ENCODE measurements around the gene MINDY3. TPM values are rescaled to one million over a fixed set of nuclear protein-coding genes. Genes with fewer than 3 reads are reported as not detected.

Gene MINDY3
- total RNA-seq, 1 experiment from 2014 or later = 10.8 TPM

DNA sequence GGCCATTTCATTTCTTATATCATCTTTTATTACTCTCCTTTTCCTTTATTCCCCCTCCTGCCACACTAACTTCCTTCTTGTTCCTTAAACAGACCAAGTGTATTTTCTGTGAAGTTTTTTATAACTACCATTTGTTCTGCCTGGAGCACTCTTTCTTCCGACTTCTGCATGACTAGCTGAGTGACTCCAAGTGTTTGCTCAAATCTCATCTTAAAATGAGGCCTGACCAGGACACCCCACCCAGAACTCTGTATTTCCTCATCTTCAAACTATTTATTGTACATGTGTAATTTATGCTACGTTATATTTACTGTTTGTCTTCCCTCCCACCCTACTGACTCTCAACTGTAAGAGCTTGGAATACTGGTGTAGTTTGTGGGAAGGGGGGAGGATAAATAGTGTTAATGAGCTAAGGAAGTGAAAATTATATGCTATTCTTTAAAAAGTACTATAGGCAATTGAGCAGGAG is 3.2 kb downstream of the MINDY3 start:
- intact Hi-C loops (cut with micrococcal nuclease; ENCODE audit: unreplicated experiment) = no loop called here
- BruUV-seq (replicated peaks) = no TSS peak
- no peak overlapping the region for H3K4me2 ChIP-seq
- no peak for DNase-seq
- H2AFZ ChIP-seq = no peak overlapping the region
- H3K27ac ChIP-seq = no peak overlapping the region
- H4K20me1 ChIP-seq (ENCODE audit: insufficient read depth) = no peaks in the 10 kb centered on the region
- no peaks in the 10 kb centered on the region for H3F3A ChIP-seq (ENCODE audit: insufficient read depth, low read depth)
- peaks cover 12% of the 10 kb centered on the region for H3K9me3 ChIP-seq (ENCODE audit: insufficient read depth, low read depth)
- POLR2A ChIA-PET (ENCODE audit: unreplicated experiment) = no interaction called here
- TF ChIP-seq EZH2 (IDR thresholded peaks at IDR 0.05; ENCODE audit: low read depth) = no peak
- TF ChIP-seq, protein P1, sequence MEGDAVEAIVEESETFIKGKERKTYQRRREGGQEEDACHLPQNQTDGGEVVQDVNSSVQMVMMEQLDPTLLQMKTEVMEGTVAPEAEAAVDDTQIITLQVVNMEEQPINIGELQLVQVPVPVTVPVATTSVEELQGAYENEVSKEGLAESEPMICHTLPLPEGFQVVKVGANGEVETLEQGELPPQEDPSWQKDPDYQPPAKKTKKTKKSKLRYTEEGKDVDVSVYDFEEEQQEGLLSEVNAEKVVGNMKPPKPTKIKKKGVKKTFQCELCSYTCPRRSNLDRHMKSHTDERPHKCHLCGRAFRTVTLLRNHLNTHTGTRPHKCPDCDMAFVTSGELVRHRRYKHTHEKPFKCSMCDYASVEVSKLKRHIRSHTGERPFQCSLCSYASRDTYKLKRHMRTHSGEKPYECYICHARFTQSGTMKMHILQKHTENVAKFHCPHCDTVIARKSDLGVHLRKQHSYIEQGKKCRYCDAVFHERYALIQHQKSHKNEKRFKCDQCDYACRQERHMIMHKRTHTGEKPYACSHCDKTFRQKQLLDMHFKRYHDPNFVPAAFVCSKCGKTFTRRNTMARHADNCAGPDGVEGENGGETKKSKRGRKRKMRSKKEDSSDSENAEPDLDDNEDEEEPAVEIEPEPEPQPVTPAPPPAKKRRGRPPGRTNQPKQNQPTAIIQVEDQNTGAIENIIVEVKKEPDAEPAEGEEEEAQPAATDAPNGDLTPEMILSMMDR (conservative IDR thresholded peaks at IDR 0.05) = no peak
- peaks cover 12% of the 10 kb centered on the region for H3K4me1 ChIP-seq (replicated peaks; ENCODE audit: insufficient read depth)
- no peaks in the 10 kb centered on the region for H3K9me2 ChIP-seq (ENCODE audit: insufficient read depth)
- H3K27me3 ChIP-seq (ENCODE audit: insufficient read depth, low read depth) = no peaks in the 10 kb centered on the region
- CTCF ChIA-PET = no interaction called here
- H3K79me2 ChIP-seq (ENCODE audit: low read depth) = peaks cover 8% of the 10 kb centered on the region; the same call in 1 of the 2 replicates
- H3K36me3 ChIP-seq (ENCODE audit: low read depth) = no peaks in the 10 kb centered on the region
- H3K4me3 ChIP-seq = no peak overlapping the region

DNA sequence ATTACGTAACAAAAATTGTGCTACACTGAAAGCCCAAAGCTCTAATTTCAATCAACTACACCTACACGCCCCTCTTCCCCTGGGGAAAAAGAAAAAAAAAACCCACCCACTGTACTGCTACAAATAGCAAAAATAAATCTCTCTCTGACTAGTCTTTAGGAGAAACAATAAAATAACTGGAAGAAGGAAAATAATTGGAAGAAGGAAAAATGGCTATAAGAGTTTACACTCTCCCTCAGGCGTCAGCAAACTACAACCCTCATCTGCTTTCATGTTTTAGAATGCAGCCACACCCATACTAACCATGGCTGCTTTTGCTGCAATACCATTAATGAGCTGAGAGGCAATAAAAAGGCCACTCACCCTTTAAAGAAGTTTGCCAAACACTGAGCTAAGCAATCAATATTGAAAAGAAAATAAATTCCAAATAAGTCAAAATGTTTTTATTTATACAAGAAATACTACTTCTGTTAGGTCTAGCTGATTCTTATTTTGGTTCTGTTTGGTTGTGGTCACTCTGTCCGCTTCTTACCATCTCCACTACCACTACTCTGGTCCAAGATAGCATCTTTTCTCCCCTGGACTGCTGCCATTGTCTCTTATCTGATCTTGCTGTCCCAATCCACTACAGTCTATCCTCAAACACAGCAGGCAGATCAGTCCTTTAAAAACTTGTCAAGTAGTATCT is 3.8 kb downstream of the MINDY3 start:
- no peaks in the 10 kb centered on the region for H3F3A ChIP-seq (ENCODE audit: insufficient read depth, low read depth)
- H4K20me1 ChIP-seq (ENCODE audit: insufficient read depth) = no peaks in the 10 kb centered on the region
- H3K27ac ChIP-seq = no peak overlapping the region
- H3K27me3 ChIP-seq (ENCODE audit: insufficient read depth, low read depth) = no peaks in the 10 kb centered on the region
- no peak overlapping the region for H3K4me2 ChIP-seq
- peaks cover 12% of the 10 kb centered on the region for H3K4me1 ChIP-seq (replicated peaks; ENCODE audit: insufficient read depth)
- H3K4me3 ChIP-seq = no peak overlapping the region
- TF ChIP-seq, protein P1 (conservative IDR thresholded peaks at IDR 0.05) = no peak
- TF ChIP-seq EZH2 (IDR thresholded peaks at IDR 0.05; ENCODE audit: low read depth) = no peak
- peaks cover 9% of the 10 kb centered on the region; the same call in 1 of the 2 replicates for H3K9me3 ChIP-seq (ENCODE audit: insufficient read depth, low read depth)
- intact Hi-C loops (cut with micrococcal nuclease; ENCODE audit: unreplicated experiment) = no loop called here
- H2AFZ ChIP-seq = no peak overlapping the region
- BruUV-seq (replicated peaks) = no TSS peak
- CTCF ChIA-PET = no interaction called here
- no peaks in the 10 kb centered on the region for H3K9me2 ChIP-seq (ENCODE audit: insufficient read depth)
- no peak for DNase-seq
- H3K79me2 ChIP-seq (ENCODE audit: low read depth) = peaks cover 8% of the 10 kb centered on the region; the same call in 1 of the 2 replicates
- POLR2A ChIA-PET (ENCODE audit: unreplicated experiment) = no interaction called here
- no peaks in the 10 kb centered on the region for H3K36me3 ChIP-seq (ENCODE audit: low read depth)

DNA sequence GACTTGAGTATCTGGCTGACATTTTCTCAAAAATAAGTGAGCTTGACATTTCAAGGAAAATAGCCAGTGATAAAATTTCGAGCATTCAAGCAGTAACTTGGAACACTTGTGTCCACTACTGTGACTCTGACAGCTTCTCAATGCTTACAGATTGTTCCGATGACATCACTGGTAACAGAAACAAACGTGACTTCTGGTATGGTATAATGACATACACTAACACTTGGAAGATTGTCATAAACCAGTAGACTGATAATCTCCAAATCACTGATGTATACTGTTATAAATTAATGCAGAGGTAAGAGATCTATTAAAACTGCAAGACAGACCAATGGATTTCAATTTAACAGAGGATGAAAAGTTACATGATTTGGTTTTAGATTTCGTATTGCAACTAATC is 6.5 kb downstream of the MINDY3 start:
- peaks cover 1% of the 10 kb centered on the region; the same call in 1 of the 2 replicates for H3K4me1 ChIP-seq (replicated peaks; ENCODE audit: insufficient read depth)
- no peak overlapping the region for H3K27ac ChIP-seq
- intact Hi-C loops (cut with micrococcal nuclease; ENCODE audit: unreplicated experiment) = no loop called here
- H3K4me3 ChIP-seq = no peak overlapping the region
- TF ChIP-seq, protein P1 (conservative IDR thresholded peaks at IDR 0.05) = no peak
- no peak for TF ChIP-seq EZH2 (IDR thresholded peaks at IDR 0.05; ENCODE audit: low read depth)
- no peaks in the 10 kb centered on the region for H3F3A ChIP-seq (ENCODE audit: insufficient read depth, low read depth)
- no peaks in the 10 kb centered on the region for H3K9me3 ChIP-seq (ENCODE audit: insufficient read depth, low read depth)
- no peak overlapping the region for H3K4me2 ChIP-seq
- DNase-seq = no peak
- no peaks in the 10 kb centered on the region for H3K9me2 ChIP-seq (ENCODE audit: insufficient read depth)
- H3K27me3 ChIP-seq (ENCODE audit: insufficient read depth, low read depth) = no peaks in the 10 kb centered on the region
- POLR2A ChIA-PET (ENCODE audit: unreplicated experiment) = no interaction called here
- no peak overlapping the region for H2AFZ ChIP-seq
- no peaks in the 10 kb centered on the region for H3K79me2 ChIP-seq (ENCODE audit: low read depth)
- no peaks in the 10 kb centered on the region for H3K36me3 ChIP-seq (ENCODE audit: low read depth)
- BruUV-seq (replicated peaks) = no TSS peak
- CTCF ChIA-PET = no interaction called here
- no peaks in the 10 kb centered on the region for H4K20me1 ChIP-seq (ENCODE audit: insufficient read depth)
